Purkinje cell (primary cell): Measurements from ENCODE around the gene SMIM13. TPM values are rescaled to one million over a fixed set of nuclear protein-coding genes. Genes with fewer than 3 reads are reported as not detected.

Experiments
- polyA plus RNA-seq: library from polyadenylated mRNA; unstranded; fragments of >200 nt; fragmentation: Nextera tagmentation; gene quantifications from 2 replicates; pipeline ENCODE4 v1.2.1, GENCODE V29; 2014

SMIM13 gene
- polyA plus RNA-seq = 81.3 and 93.9 TPM in 2 replicates

GRCh38 chr6:11093626-11094410 is at the start of gene SMIM13:
Gene SMIM13 (plus strand): TSS chr6:11093834. CDS start chr6:11094314, 480 bp downstream.

GRCh38 chr6:11043961-11044711 is 49.5 kb upstream of the SMIM13 start, which contains the start of gene ELOVL2:
Gene ELOVL2 (minus strand): TSS chr6:11044305. CDS start chr6:11044230, 75 bp downstream.

DNA sequence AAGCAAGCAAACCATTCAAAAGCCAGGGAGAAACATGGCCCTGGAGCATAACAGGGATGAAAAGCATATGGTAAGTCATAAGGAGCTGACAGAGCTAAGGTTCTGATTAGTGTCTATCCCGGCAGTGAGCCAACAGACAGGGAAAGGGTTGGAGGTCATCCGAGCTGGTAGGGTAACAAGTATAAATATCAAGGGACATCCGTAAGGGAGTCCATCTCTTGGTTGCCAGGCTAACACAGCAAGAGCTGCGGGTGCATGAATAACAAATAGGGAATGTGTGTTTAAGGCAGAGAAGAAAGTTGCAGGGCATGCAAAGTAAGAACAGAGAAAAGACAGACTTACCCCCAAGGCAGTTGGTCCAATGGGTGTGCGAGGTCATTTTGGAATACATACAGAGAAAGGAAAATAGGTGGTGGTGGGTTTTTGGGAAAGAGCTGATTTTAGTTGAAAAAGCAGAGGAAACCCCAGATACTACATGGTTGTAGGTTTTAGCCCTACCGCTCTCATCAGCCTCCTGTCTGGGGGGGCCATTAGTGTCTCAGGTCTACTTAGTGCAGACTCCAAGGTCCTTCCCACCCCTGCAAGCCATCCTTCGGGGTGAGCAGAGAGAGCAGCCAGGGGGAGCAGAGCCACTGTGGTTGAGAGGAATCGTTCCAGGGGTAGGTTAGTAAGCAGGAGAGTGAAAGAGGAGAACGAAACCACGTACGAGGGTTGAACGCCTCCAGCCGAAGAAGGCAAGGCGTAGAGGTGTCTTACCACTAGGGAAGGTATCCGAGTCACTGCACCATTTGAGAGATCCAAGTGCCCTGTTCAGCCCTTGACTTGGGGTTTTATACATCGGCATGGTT is 17.5 kb downstream of the SMIM13 start, which contains the start of gene ERVFRD-1:
Gene ERVFRD-1 (minus strand): TSS at position 805 of the 848 bp plus-strand sequence. CDS start 6,415 bp downstream, outside the sequence.

Other genes with a start within 250 kb of the SMIM13 start
- not detected in 2 replicates for gene GCM2, start 211.8 kb upstream of the SMIM13 start, polyA plus RNA-seq
- 0.15 and 4.0 TPM in 2 replicates for gene SYCP2L, start 206.8 kb upstream of the SMIM13 start, polyA plus RNA-seq
- 7.6 and 9.4 TPM in 2 replicates for gene ELOVL2, start 49.5 kb upstream of the SMIM13 start, polyA plus RNA-seq
- 0.39 TPM in 1 of 2 replicates, not detected in the other for gene ERVFRD-1, start 17.9 kb downstream of the SMIM13 start, polyA plus RNA-seq
- 0.70 and 0.97 TPM in 2 replicates for gene NEDD9, start 138.8 kb downstream of the SMIM13 start, polyA plus RNA-seq